AG09309 (cell line): Measurements from ENCODE around the gene CSTF3.
A peak's percentile ranks its signal among the peaks of the same experiment; 100 is the strongest.

Experiments used
- DNase-seq: peaks from one replicate; pipeline ENCODE4 v3.0.0-alpha.2; 2010; ENCODE audit warnings: low read depth
- H3K4me3 ChIP-seq: 2 replicates; pipeline ENCODE4 v1.5.1; 2011; ENCODE audit warnings: mild to moderate bottlenecking, low read depth, low read length, moderate library complexity; ENCODE audit not compliant: control insufficient read depth
- CTCF ChIP-seq: IDR thresholded peaks from 2 replicates; pipeline ENCODE4 v1.5.1; 2011; ENCODE audit warnings: mild to moderate bottlenecking, low read depth, low read length, inconsistent platforms; ENCODE audit not compliant: insufficient read depth, control insufficient read depth; ENCODE audit errors: missing control alignments

CSTF3 gene

GRCh38 chr11:33135768-33136443, 25.4 kb downstream of the CSTF3 start:
- no peak overlapping the region for H3K4me3 ChIP-seq
- DNase-seq: no peak
- TF ChIP-seq CTCF: no peak

DNA sequence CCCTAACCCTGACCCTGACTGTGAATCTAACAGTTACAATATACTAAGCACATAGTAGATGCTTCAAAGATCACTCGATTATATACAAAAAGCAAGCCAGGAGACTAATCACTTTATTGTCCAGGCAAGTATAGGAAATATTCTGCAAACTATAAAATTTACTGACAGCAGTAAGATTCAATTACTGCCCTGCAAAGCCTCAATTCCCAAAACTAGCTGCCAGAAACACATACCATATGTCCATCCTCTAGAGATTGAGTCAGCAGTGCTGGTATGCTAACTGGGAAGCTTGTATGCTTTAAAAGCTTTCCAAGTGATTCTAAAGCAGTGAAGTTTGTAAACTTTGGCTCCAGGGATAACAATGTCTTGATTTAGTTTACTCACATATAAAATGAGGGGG, 26.1 kb downstream of the CSTF3 start:
- no peak overlapping the region for H3K4me3 ChIP-seq
- no peak for TF ChIP-seq CTCF
- peak; percentile 59 for DNase-seq

DNA sequence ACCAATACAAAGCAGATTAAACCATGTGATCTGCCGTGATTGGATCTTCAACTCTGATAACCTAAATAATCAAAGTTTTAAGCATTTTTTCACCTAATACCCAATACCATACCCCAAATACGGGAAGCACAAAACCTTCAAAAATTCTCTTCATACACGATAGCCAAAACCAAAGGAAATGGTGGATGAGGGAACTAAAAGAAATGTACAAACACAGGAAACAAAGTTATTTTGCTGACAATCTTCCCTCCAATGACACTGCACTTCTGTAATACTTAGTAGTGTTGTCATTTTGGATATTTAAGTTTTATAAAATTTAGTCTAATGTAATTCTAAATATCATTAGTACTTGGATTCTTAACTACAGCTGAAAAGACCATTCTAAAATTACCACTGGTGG, 27.0 kb downstream of the CSTF3 start:
- TF ChIP-seq CTCF: no peak
- no peak overlapping the region for H3K4me3 ChIP-seq
- no peak for DNase-seq

GRCh38 chr11:33133761-33134160, 27.5 kb downstream of the CSTF3 start:
- no peak for TF ChIP-seq CTCF
- DNase-seq: no peak
- no peak overlapping the region for H3K4me3 ChIP-seq

- H3K4me3 ChIP-seq: no peak overlapping the region
- no peak for TF ChIP-seq CTCF
- no peak for DNase-seq
Observed at GRCh38 chr11:33132510-33132909, 28.8 kb downstream of the CSTF3 start.

GRCh38 chr11:33128739-33129138, 32.5 kb downstream of the CSTF3 start:
- H3K4me3 ChIP-seq: no peak overlapping the region
- DNase-seq: no peak
- TF ChIP-seq CTCF: no peak

DNA sequence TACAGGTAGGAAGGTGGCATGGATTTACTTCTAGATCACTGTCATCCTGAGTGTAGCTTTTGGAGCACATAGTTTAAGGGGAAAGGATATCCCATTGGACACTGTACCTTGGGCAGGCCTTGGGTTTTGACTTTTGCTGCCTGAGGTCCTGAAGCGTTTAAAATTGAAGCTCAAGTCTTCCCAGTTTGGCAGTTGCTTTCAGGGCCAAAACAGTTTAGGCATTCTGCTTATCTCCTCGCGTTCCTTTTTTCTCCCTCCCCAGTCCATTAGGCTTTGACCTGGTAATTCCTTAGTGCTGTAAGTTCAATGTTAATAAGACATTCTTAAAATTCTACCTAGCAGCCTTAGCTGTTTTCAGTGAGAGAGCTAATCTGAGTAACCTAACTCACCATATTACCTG, 35.7 kb downstream of the CSTF3 start:
- H3K4me3 ChIP-seq: no peak overlapping the region
- no peak for DNase-seq
- TF ChIP-seq CTCF: no peak
